Uterus (tissue), 4 donors: Measurements from ENCODE around the gene SLC16A12. TPM values are rescaled to one million over a fixed set of nuclear protein-coding genes. Genes with fewer than 3 reads are reported as not detected.

Experiments used
- DNase-seq, 2 donors: peaks; one replicate each; pipeline ENCODE4 v3.0.0-alpha.2; 2019 to 2020
- H3K27ac ChIP-seq, 2 donors: fragments of 200-600 bp; sonication (generic); 1 replicate in 1 of 2; 2 replicates in 1 of 2; pipeline ENCODE4 v1.5.1; 2016 to 2018
- H3K27me3 ChIP-seq, 2 donors: fragments of 200-600 bp; sonication (generic); one replicate each; pipeline ENCODE4 v1.5.1; 2018 to 2019; ENCODE audit warnings: control low read depth in 1 of 2
- H3K36me3 ChIP-seq, 2 donors: fragments of 200-600 bp; sonication (generic); one replicate each; pipeline ENCODE4 v1.5.1; 2019; ENCODE audit warnings: control low read depth in 1 of 2
- H3K4me1 ChIP-seq, 2 donors: fragments of 200-600 bp; sonication (generic); one replicate each; pipeline ENCODE4 v1.5.1; 2018 to 2019; ENCODE audit warnings: control low read depth in 1 of 2
- H3K4me3 ChIP-seq, 2 donors: fragments of 200-600 bp; sonication (generic); 1 replicate in 1 of 2; 2 replicates in 1 of 2; pipeline ENCODE4 v1.5.1; 2018 to 2019; ENCODE audit warnings: mild to moderate bottlenecking in 1 of 2
- H3K9me3 ChIP-seq, 2 donors: fragments of 200-600 bp; sonication (generic); one replicate each; pipeline ENCODE4 v1.5.1; 2019; ENCODE audit warnings: control low read depth in 1 of 2
- CTCF ChIP-seq, 4 experiments: fragments of 200-600 bp in 2 of 4; fragments of 450-650 bp in 2 of 4; sonication (generic) in 2 of 4; IDR thresholded peaks; one replicate each; pipeline ENCODE4 v1.5.1; 2016 to 2019; ENCODE audit warnings: antibody characterized with exemption in 4 of 4, mild to moderate bottlenecking in 2 of 4, moderate library complexity in 1 of 4
- POLR2A ChIP-seq, 2 donors: fragments of 450-650 bp; IDR thresholded peaks; one replicate each; pipeline ENCODE4 v1.6.1; 2016; ENCODE audit warnings: antibody characterized with exemption in 2 of 2, mild to moderate bottlenecking in 1 of 2, moderate library complexity in 1 of 2
- intact Hi-C: fragments of 100-400 bp; cut with DNase I; formaldehyde crosslinking; loops from one replicate; pipeline ENCODE4 v1.15.1; 2023; ENCODE audit warnings: low total_unique reads
- total RNA-seq, 4 donors: library from RNA; depleted of rRNA in 3 of 4; stranded (reverse); fragments of >200 nt in 3 of 4; gene quantifications; one replicate each; pipeline versions ENCODE4 v1.1.0 to v1.2.4, GENCODE V29; 2014 to 2023
- donor health status: DM: yes; HTN: yes; CAD: no.

SLC16A12 gene
- total RNA-seq, 4 donors from 2014 or later, result 0.26 to 7.4 (median 0.51) TPM

DNA sequence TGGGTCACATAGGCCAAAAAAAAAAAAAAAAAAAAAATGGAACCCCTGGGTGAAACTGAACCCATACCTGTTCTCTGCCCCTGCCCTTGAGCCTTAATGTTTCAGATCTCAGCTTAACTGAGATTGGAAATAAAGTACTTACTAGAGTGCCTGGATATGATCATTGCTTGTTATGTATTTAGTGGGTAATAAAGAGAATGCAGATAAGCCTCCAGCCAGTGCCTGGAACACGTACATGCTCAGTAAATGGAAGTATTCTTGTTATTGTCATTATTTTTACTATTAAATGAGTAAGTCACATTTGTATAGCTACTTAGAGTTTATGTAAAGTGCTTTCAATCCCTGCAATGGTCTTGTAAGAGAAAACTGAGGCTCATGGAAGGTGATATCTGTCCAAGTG is 14.7 kb downstream of the SLC16A12 start:
- Histone ChIP-seq H3K36me3 (no peaks in the 10 kb centered on the region), H3K27ac (peak overlapping the region; percentile 30 to 52), H3K27me3 (no peaks in the 10 kb centered on the region), H3K4me3 (no peak overlapping the region), H3K9me3 (no peaks in the 10 kb centered on the region), H3K4me1 (no peaks in the 10 kb centered on the region)
- TF ChIP-seq POLR2A (IDR thresholded peaks at IDR 0.05) (no peak), CTCF (IDR thresholded peaks at IDR 0.05) (no peak)
- no peak for DNase-seq
- intact Hi-C loops, result no loop called here

- H3K4me3 ChIP-seq, result no peak overlapping the region
- TF ChIP-seq POLR2A (IDR thresholded peaks at IDR 0.05), result no peak
- no peak for TF ChIP-seq CTCF (IDR thresholded peaks at IDR 0.05)
- H3K36me3 ChIP-seq, result no peaks in the 10 kb centered on the region
- peak; percentile 46 to 73 for DNase-seq
- no peaks in the 10 kb centered on the region for H3K27me3 ChIP-seq
- intact Hi-C loops, result no loop called here
- no peaks in the 10 kb centered on the region for H3K9me3 ChIP-seq
- peak overlapping the region; percentile 57 to 59 for H3K27ac ChIP-seq
- H3K4me1 ChIP-seq, result no peaks in the 10 kb centered on the region
These were observed 16.2 kb downstream of the SLC16A12 start for GRCh38 chr10:89518876-89519842.

DNA sequence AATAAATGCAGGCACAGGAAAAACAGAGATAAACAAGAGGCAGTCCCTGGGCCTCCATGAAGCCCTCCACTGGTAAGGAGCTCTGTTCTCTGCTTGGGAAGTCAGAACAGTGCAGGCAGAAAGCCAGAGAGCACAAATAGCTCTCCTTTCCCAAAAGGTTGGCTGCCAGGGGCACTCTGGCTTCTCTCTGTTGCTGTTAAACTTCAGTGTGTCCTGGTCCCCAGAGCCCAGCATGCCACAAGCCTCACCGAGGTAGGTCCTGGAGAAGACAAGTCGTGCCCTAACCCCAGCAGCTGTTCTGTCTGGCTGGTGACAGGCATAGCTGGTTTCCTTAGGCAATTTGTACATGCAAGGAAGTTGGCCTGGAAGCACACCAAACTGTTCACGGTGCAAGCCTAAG is 17.3 kb downstream of the SLC16A12 start:
- Histone ChIP-seq H3K27ac (peak overlapping the region; percentile 45 to 59), H3K4me1 (no peaks in the 10 kb centered on the region), H3K27me3 (no peaks in the 10 kb centered on the region), H3K36me3 (no peaks in the 10 kb centered on the region), H3K4me3 (no peak overlapping the region), H3K9me3 (no peaks in the 10 kb centered on the region)
- TF ChIP-seq POLR2A (IDR thresholded peaks at IDR 0.05) (no peak), CTCF (IDR thresholded peaks at IDR 0.05) (no peak)
- no peak for DNase-seq
- intact Hi-C loops, result no loop called here

GRCh38 chr10:89516149-89516832 is 19.1 kb downstream of the SLC16A12 start:
- Histone ChIP-seq H3K4me1 (no peaks in the 10 kb centered on the region), H3K4me3 (no peak overlapping the region), H3K36me3 (no peaks in the 10 kb centered on the region), H3K27me3 (no peaks in the 10 kb centered on the region), H3K27ac (peak overlapping the region; percentile 54 to 56), H3K9me3 (no peaks in the 10 kb centered on the region)
- intact Hi-C loops, result no loop called here
- peak; percentile 66 to 68 for DNase-seq
- TF ChIP-seq POLR2A (IDR thresholded peaks at IDR 0.05), result no peak
- no peak for TF ChIP-seq CTCF (IDR thresholded peaks at IDR 0.05)
